ENCODE measurements around the gene PSMB11.

DNA sequence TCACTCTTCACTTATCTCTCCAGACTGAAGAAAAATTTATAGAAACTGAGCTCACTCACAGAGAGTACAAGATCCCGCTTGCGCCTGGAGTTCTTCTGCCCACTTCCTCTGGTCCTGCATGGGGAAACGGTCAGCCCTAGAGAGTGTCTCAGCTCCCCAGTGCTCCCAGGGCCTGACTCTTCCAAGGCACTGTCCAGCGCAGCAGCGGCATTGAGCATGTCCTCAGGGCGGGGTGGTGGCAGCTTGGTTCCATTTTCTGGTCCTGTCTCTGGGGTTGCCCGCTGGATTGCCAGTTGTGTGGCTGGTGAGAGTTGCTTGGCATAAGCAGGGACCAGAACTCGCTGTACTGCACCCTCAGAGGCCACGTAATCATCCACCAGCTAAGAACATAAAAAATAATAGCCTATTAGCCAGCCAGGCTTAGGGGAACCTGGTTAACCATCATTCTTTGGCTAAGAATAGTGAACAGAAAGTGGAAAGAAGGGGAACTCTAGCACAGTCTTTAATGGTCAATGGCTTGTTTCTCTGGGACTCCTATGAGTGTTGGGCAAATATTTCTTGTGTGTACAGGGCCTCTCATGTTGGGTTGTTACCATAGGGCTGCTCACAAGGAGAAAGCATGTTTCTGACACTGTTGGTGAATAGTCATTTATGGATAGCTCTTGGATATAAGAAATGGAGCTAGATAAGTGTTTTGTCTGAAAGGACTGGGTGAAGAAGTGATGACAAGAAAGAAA lies 46.0 kb upstream of the PSMB11 start:
- TF ChIP-seq CTCF (conservative IDR thresholded peaks at IDR 0.05; ENCODE audit: low read depth, low read length) (no peak), EZH2phosphoT487 (IDR thresholded peaks at IDR 0.05; ENCODE audit: borderline replicate concordance, low read length) (no peak), EZH2 (IDR thresholded peaks at IDR 0.05; ENCODE audit: low read length, unreplicated experiment) (no peak)

Measured in PC-3 (cell line).